ENCODE results near the gene DPM1.

The DPM1 gene

GRCh38 chr20:50895111-50895830, 63.1 kb downstream of the DPM1 start:
- no peak for DNase-seq (ENCODE audit: low spot score)

DNA sequence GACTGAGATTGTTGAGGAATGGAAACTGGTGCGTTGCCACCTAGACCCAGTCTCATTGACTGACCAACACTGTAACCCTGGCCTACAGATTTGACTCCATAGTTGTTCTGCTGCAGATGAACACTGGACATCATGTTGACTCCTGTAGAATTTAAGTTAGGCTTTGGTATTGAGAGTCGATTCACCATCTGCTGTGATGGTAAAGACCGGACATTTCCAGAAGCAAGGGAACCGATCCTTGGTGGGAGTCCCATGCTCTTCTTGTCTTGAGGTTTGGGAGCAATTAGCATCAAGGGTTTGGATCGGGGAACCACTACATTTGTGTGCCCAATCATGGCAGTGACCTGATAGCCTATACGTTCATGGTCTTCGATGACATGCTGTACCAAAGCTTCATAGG, 64.7 kb downstream of the DPM1 start:
- no peak for DNase-seq (ENCODE audit: low spot score)

- DNase-seq (ENCODE audit: low spot score) = no peak
These were observed 65.9 kb downstream of the DPM1 start for GRCh38 chr20:50892394-50892793.

DNA sequence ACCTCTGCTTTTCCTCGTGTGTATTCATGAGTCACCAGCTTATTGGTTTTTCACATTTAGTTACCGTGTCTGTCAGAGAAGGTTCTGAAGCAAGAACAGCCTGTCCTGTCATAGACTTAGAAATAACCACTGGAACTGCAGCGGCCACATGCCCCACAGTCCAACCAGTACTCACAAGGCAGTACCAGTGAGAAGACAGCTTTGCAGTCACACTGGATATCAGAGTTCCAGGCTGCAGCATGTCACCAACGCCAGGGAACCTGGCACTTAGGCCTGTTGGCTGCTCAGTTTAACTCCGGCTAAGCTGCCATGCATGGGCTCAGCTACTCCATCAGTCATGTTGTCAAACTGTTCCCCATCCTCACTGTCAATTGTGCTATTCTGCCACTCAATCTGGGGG, 67.2 kb downstream of the DPM1 start:
- no peak for DNase-seq (ENCODE audit: low spot score)

GRCh38 chr20:50887576-50887975, 70.8 kb downstream of the DPM1 start:
- DNase-seq (ENCODE audit: low spot score) = no peak

DNA sequence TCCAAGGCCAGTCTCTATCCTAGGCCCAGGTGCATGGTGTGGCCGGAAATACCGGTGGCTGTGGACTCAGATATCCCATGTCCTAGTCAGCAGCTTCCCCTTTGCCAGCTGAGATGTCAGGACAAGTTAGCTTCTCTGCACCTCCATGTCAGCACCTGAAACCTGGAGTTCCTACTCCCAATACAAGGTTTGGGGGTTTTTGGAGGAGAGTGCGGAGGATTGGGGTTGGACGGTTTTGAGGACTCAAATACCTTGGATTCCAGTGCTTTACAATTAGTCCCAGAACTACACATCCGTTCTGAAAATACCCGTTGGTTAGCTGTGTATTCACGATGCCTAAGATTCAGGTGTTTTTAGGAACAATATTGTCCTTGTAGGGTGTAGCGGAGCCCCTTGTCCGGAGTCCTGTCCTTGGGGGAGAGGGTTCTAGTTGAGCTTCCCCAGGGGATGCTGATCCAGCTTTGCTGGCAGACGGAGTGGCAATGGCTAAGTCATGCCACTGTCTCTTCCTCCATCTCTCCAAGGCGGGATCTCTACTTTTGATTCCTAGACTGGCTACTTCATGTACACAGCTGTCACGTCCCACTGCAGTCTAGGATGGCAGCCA, 72.0 kb downstream of the DPM1 start:
- DNase-seq (ENCODE audit: low spot score) = no peak

DNA sequence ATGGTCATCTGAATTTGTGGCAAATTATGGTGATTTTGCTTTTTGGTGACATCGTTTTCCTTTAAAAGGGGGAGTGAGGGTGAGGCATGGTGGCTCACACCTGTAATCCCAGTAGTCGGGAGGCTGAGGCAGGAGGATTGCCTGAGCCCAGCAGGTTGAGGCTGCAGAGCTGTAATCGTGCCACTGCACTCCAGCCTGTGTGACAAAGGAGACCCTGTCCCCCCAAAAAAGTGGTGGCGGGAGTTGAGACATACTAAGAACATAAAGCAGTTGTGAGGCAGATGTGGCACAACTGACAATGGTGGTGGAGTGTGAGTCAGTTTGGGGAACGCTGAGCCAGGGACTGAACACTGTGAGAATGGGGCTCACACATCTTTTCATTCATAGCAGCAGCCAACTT, 72.6 kb downstream of the DPM1 start:
- no peak for DNase-seq (ENCODE audit: low spot score)

GRCh38 chr20:50885068-50885467, 73.3 kb downstream of the DPM1 start:
- DNase-seq (ENCODE audit: low spot score) = no peak

Measured in AG08396 (cell line).